ENCODE measurements around the gene PKD1. TPM values are rescaled to one million over a fixed set of nuclear protein-coding genes. Genes with fewer than 3 reads are reported as not detected.

PKD1 gene
- total RNA-seq, 1 donor, result 125 TPM

DNA sequence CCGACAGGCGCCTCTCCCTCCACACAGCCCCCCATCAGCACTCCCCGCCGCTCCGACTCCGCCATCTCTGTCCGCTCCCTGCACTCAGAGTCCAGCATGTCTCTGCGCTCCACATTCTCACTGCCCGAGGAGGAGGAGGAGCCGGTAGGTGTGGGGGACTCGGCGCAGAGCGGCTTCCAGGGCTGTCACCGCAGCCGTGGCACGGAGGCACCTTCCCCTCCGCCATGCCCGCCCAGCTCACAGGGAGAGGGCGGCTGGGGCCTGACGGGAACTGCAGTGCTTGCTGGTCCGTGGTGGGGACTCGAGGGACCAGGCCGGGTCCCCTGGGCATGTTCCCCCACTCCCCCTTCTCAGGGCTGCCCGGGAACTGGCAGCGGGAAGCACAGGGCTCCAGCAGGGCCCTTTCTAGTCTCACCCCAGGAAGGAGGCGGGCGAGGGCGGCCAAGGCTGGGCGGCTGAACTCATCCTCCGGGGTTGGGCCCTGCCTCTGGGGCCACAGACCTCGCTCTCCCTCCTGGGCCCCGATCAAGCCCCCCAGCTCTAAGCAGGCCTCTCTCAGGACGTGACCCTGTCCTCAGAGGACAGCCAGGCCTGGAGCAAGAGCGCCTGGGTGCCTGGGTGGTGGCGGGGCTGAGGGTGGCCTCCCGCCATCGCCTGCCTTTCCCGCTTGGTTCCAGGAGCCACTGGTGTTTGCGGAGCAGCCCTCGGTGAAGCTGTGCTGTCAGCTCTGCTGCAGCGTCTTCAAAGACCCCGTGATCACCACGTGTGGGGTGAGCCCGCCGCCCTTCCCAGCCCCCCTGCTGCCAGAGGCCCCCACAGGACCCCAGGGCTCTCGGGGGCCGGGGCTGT lies 35.1 kb upstream of the PKD1 start:
- DNase-seq (ENCODE audit: low read depth in 2 of 3, low spot score in 2 of 3), result no peak

DNA sequence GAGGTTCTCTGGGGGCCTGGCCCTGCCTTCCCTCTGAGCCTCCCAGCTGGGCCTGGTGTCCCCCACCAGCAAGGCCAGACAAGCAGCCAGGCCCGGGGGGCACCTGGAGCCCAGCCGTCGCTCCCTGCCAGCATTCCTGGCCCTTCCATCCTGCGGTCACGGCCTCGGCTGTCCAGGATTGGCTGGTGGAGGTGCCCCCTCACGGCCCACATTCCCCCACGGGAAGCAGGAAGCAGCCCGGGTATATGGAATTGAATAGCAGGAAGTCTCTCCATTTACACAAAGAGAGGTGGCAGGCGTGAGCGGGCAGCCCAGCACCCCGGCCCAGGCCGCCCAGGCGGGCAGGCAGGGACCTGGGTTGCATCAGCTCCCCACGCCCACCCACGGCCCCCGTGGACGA lies 34.4 kb upstream of the PKD1 start:
- DNase-seq (ENCODE audit: low read depth in 2 of 3, low spot score in 2 of 3), result no peak

DNA sequence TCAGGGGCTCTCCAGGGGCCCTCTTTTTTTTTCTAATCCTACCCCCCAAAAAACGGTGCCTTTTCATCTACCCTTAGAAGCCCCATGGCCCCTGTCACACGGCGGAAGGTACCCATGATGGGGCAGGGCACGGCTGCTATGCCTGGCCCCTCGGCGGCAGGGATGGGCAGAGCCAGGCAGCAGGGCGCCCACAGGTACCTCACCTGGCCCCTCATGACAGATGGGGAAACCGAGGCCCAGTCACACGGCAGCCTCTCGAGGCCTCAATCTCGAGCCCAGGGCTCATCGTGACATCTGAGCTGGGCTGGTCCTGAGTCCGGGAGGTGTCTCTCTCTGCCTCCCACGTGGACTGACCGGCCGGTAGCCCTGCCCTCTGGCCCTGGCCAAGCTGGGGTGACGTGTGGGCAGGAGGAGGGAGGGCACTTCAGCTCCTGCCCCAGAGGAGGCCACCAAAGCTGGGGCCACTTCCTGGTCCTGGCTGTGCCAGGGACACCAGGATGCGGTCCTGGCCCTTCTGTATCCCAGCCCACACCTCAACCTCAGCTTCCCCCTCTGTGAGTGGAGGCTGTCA lies 31.5 kb upstream of the PKD1 start:
- no peak for DNase-seq (ENCODE audit: low read depth in 2 of 3, low spot score in 2 of 3)

DNA sequence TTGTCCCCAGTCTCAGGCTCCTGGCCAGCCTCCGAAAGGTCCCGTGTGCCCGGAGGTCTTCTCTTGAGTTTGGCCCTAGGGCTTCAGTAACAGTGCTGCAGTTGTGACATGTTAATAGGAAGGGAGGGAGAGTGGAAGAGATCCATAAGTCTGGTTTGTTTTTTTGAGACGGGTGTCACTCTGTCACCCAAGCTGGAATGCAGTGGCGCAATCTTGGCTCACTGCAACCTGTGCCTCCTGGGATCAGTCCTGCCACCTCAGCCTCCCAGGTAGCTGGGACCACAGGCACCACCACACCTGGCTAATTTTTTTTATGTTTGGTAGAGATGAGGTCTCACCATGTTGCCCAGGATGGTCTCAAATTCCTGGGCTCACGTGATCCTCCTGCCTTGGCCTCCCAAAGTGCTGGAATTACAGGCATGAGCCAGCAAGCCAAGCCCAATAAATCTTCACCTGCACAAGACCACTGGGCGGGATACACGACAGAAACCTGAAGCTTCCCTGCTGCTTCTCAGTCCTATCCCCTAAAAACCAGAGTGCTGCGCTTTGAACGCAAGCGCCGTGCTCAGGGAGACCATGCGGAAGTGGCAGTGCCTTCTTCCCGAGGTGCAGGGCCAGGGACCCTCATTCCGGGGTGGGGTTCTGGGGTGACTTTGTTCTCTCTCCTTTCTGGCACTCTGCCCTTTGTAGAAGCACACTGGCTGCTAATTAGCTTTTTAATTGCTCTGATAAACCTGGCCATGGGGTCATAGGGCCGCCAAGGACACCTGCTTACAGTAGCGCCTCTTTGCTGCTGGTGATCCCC lies 30.8 kb upstream of the PKD1 start:
- DNase-seq (ENCODE audit: low read depth in 2 of 3, low spot score in 2 of 3), result no peak

DNA sequence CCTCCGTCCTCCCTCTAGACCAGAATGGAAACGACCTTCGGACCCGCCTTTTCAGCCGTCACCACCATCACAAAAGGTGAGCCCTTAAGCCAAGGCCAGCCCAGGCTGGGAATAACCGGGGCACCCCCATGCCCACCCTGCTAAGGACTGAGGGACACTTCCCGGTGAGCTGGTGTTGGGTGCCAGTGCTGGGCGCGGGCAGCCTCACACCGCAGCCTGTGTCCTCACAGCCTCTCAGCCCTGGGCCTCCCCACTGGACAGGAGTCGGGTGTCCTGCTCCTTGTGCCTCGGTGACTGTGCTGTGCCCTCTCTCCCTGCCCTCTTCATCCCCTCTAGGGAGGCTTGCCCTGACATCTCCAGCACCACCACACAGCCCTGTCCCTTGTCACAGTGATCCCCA lies 30.2 kb upstream of the PKD1 start:
- no peak for DNase-seq (ENCODE audit: low read depth in 2 of 3, low spot score in 2 of 3)

DNA sequence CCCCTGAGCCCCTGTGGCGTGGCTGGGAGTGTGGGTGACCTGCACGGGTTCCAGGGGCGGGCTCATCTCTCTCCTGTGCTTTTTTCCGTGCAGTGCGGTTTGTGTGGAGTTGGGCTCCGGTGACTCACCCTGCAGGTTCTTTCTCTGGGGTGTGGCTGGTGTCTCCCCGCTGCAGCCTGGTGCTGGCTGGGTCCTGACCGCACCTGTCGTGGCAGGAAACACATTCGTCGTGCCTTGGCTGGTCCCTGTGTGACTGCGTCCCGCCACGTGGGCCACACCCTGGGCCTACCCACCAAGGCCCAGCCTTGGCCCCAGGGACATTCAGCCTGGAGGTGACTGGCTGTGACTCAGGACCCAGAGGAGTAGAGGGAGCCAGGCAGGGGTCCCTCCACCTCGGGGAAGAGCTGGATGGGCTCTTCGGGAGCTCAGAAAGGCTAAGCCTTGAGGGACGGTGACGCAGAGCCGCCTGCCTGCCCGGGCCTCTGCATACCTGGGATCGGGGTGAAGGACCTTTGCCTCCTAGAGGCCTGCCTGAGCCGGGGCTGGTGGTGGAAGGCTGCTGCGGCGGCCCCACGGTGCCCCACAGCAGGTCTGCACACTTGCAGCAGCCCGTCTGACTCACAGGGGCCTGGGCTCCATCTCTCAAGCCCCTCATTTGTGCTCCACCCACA lies 27.6 kb upstream of the PKD1 start:
- DNase-seq (ENCODE audit: low read depth in 2 of 3, low spot score in 2 of 3), result no peak

DNA sequence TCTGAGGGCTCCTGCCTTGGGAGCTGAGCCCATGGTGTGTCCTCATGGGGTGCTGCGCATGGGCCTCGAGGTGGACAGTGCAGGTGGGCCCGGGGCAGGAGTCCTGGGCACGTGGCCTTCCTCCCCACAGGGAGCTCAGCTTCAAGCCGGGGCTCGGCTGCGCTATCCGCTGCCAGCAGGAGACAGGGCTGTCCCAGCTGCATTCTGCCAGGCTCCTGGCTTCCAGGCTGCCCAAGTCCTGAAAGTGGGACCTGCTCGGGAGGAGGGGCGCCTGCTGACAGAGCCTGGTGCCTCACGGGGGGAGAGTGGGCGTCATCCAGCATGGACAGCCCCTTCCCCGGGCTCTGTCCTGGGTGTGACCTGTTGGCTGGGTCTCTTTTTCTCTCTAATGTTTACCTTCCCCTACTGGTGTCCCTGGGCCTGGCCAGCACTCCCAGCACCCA lies 27.0 kb upstream of the PKD1 start:
- no peak for DNase-seq (ENCODE audit: low read depth in 2 of 3, low spot score in 2 of 3)

DNA sequence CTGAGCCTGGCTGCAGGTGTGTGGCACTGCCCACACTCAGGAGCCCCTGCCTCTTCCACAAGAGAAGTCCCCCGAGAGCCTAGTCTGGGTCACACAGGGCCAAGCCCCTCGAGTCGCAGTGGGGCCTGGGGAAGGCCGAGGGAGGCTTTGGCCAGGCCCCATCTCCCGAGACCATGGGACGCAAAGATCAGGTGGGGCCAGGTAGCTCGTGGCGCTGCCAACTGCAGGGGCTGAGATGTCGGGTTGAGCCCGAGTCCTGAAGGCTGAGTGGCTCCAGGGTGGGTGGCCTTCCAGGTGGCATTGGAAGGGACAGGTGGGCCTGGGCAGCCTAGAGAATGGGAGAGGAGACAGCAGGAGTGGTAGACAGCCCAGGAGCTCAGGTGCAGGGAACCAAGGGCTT lies 26.2 kb upstream of the PKD1 start:
- DNase-seq (ENCODE audit: low read depth in 2 of 3, low spot score in 2 of 3), result no peak

DNA sequence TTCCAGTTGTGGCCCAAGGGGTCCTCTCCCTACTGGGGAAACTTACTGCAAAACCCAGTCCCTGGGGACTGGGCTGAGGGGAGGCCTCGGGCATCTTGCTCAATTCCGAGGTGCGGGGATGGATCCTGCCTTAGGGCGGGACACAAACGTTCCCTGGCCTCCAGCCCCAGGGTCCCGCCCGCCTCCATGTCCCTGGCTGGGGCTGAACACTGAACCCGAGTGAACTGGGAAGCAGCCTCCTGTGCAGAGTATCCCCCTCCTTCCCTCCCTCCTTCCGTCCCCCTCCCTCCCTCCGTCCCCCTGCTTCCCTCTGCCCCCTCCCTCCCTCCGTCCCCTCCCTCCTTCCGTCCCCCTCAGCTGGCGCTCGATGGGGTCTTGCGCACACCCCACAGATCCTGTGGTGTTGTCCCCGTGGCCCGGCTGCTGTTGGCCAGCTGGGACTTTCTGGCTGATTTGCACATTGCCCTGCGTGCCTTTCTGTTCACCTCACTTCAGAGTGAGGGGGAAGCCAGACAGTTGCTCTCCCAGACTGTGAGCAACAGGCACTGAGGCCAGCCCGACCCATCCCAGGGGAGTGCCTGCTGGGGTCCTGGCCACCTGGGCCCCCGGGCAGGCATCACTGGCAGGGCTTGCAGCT lies 25.3 kb upstream of the PKD1 start:
- no peak for DNase-seq (ENCODE audit: low read depth in 2 of 3, low spot score in 2 of 3)

DNA sequence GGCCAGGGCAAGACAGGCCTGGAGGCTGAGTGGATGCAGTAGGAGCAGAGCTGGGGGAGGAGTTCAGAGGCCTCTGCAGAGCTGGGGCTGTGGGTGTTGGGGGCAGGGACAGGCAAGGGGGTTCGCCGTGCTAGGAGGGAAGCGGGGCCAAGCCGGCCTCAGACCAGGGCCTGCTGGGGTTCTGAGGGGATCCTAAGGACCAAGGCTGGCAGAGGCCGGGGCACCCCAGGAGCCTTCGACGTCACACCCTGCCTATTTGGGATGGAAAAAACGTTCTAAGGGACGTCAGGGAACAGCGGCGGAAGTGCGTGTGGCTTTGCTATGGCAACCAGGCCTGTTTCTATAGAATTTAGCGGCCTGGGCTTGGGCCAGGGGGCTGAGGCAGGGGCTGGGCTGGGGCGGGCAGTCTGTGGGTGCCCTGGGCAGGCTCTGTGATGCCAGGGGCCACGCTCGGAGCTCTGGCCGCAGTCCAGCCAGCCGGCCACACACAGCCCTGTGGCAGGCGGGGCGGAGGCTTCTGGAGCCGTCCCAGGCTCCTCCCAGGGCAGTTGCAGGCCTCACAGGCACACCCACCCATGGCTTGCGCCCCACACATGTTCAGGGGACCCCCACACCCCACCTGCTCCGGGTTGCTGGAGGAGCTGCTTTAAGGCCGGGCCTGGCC lies 23.6 kb upstream of the PKD1 start:
- no peak for DNase-seq (ENCODE audit: low read depth in 2 of 3, low spot score in 2 of 3)

DNA sequence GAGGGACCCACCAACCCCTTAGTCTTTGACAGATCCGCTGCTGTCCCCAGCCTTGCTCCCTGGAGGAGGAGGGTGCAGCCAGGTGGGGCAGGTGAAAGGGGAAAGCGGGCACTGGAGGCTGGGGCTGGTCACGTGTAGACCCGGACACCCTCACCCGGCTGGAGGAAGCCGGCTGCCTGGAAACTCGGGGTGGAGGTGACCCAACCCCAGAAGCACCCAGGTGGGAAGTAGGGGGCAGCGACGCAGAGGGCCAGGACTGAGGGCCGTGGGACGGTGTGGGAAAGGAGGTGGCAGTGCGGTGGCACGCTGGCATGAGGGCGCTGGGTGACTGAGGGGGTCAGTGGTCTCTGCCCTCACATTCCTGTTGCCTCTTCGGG lies 22.6 kb upstream of the PKD1 start:
- DNase-seq (ENCODE audit: low read depth in 2 of 3, low spot score in 2 of 3), result no peak

DNA sequence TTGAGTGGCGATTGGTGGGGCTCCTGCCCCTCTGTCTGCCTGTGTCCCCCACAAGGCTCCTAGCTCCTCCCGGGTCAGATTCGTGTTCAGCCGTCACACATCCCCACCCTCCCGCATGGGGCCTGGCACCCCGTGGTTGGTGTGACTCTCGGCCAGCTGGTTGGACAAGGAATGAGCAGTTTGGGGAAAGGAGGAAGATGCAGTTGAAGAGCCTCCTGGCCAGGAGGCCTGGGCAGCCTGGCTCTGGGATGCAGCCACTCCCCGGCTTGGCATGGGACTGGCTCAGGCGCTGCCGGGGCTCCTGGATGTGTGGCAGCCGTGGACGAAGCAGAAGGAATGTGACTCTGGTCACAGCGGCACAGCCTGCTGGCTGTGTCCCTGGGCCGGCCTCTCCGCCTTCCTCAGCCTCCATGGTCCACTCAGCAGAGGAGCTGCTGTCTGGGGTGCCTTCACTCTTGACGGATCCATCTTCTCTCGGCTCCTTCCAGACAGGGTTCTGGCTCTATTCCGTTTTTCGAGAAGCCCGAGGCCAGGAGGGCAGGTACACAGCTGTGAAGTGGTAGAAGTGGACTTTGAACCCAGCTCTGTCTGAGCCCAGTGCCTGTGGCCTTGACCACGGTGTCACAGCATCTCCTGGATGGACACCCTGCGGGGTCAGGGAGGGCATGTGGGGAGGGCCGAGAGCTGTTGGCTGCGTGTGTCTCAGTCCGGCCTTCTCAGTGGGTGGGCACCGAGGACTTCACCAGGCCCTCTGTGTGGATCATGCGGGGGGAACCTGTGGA lies 22.0 kb upstream of the PKD1 start:
- no peak for DNase-seq (ENCODE audit: low read depth in 2 of 3, low spot score in 2 of 3)

DNA sequence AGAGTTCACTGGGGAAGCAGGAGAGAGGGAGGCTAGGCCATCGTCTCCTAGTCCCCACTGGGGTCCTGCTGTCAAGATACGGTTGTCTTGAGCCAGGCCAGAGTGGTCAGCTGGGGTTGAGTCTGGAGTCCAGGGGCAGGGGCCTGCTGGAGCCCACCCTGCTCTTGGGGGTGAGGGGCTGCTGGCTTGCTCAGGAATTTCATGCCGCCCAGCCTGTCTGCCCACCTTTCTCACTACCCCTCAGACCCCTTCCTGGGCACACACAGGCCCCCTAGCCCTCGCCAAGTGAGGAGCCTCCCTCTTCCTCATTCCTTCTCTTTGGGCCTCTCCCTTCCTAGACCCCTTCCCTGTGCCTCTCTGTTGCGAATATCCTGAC lies 21.1 kb upstream of the PKD1 start:
- no peak for DNase-seq (ENCODE audit: low read depth in 2 of 3, low spot score in 2 of 3)

DNA sequence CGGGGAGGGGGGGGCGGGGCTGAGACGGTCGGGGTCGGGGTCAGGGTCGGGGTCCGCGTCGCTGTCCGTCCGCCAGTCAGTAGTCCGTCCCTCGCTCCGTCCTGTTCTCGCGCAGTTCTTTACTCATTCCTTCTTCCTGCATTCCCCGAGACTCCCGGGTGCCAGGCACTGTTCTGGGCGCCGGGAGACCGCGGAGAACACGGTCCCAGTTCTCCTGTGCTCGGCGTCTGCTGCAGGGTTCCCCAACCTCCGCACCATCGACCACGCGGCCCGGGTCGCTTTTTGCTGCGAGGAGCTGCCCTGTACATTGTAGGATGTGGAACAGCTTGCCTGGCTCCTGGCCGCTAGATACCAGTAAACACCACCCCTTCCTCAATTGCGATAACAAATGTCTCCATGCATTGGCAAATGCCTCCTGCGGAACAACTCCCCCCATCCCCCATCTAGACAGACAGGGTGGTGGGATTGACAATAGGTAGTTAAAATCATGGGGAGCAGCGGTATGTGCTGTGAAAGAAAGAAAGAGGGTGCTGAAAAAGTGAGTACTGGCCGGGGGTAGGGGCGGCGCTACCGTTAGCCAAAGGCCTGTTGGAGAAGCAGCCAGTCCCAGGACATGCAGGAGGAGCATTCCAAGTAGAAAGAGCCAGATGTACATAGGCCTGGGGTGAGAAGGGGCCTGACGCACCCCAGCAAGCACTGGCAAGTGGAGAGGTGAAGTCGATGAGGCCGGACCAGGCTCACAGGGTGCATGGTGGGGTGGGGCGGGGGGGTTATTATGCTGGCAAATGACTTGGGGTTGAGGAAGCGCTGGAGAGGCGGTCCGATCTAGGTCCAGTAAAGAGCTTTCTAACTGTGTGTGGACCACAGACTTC lies 20.5 kb upstream of the PKD1 start:
- DNase-seq (ENCODE audit: low read depth in 2 of 3, low spot score in 2 of 3), result peak in 1 of 3 donors; percentile 26

DNA sequence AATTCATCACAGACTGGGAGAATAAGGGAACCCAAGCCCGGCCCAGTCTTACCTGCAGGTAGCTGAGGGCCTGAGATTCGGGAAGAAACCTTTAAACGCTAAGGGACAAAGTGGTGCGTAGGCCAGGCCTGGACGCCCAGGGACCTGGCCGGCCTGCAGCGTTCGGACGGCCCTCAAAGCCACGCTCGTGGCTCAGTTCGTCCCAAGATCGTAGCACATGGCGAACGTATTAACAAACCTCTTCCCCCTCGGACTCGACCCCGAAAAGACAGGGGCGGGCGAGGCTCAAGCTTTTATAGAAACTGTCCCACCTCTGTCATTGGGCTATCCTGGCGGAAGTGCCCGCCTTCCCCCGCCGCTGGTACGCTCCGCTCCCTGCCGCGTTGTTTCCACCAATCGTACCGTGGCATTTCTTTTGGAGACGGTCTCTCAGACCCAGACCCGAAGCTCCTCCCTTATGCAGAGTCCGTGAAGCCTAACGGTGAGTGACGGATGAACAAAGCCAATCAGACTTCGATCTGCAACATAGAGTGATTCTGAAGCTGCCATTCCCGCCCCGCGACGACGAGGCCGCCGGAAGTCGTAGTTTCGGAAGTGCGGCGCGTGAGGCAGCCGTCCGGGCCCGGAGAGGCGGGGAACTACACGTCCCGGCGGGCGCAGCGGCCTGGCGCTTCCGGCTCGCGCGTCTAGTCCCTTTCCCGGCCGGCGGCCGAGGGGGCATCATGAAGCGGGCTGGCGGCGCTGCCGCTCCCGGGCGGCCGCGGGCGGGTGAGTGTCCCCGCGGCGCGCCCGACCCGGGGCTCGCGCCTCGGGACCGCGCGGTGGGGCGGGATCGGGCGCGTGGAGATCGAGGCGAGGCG lies 19.6 kb upstream of the PKD1 start, which contains the start of gene TRAF7:
Gene TRAF7 (plus strand): TSS at position 692 of the 860 bp plus-strand sequence. CDS start 8,139 bp downstream, outside the sequence.
- peak; percentile 94 to 100 (median 100) for DNase-seq (ENCODE audit: low read depth in 2 of 3, low spot score in 2 of 3)

DNA sequence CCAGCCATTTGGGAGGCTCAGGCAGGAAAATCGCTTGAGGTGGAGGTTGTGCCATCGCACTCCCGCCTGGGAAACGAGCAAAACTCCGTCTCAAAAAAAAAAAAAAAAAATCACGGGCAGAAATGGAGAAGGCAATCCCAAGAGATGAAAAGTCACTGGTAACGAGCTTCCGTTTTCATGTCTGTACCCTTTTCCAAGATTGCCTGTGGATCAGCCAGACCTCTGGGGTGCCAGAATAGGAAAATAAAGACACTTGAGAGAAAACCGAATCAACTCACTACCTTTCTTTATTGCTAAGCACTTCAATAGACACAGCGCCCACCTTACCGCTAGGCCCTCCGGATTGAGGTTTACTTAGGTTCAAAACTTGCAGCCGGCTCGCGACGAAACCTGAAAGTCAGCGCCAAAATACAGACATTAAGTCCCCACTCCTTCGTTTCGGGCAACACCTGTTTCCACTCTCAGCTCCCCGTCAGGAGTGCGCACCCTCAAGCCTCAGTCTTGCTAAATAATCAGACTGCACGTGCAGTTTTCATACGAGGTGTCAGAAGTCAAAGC lies 18.9 kb upstream of the PKD1 start:
- DNase-seq (ENCODE audit: low read depth in 2 of 3, low spot score in 2 of 3), result no peak

Data from hematopoietic multipotent progenitor cell (in vitro differentiated cells).